Measurements from ENCODE around the gene ANO1. TPM values are rescaled to one million over a fixed set of nuclear protein-coding genes. Genes with fewer than 3 reads are reported as not detected.

Gene ANO1
- total RNA-seq, 1 experiment from 2014 or later = 41.7 TPM

GRCh38 chr11:70089631-70090030 lies 11.5 kb downstream of the ANO1 start:
- Histone ChIP-seq H3K36me3 (ENCODE audit: control insufficient read depth in 1 of 2, insufficient read depth in 2 of 2, low read length in 2 of 2) (peaks cover 0 to 8% of the 10 kb centered on the region in 2 experiments; a peak in 1 of 4 replicates), H3K79me2 (ENCODE audit: insufficient read depth, low read length) (peaks cover 10% of the 10 kb centered on the region; the same call in 1 of the 2 replicates), H3K9me3 (ENCODE audit: control insufficient read depth in 1 of 2, insufficient read depth in 1 of 2, low read depth in 1 of 2, low read length in 2 of 2) (no peaks in the 10 kb centered on the region), H3K27ac (ENCODE audit: low read depth, low read length) (no peak overlapping the region), H3K9ac (ENCODE audit: low read length) (no peak overlapping the region), H3K4me3 (replicated peaks in 1 of 2; ENCODE audit: low read depth in 1 of 2, low read length in 2 of 2) (no peak overlapping the region), H3K4me2 (ENCODE audit: low read length) (no peak overlapping the region), H3K4me1 (ENCODE audit: control insufficient read depth in 1 of 2, insufficient read depth in 2 of 2, low read length in 2 of 2) (no peaks in the 10 kb centered on the region; a peak in 1 of 4 replicates), H3K27me3 (ENCODE audit: insufficient read depth, low read length) (no peaks in the 10 kb centered on the region), H2AFZ (ENCODE audit: low read depth, low read length, poor library complexity, severe bottlenecking) (no peak overlapping the region), H4K20me1 (ENCODE audit: insufficient read depth) (no peaks in the 10 kb centered on the region), H3K9me2 (ENCODE audit: insufficient read depth) (no peaks in the 10 kb centered on the region)
- CTCF ChIA-PET = no interaction called here
- intact Hi-C loops (cut with micrococcal nuclease) = no loop called here
- ATAC-seq (no peak), DNase-seq (ENCODE audit: low read depth, low spot score) (no peak)
- TF ChIP-seq EZH2 (IDR thresholded peaks at IDR 0.05) (no peak), EZH2phosphoT487 (IDR thresholded peaks at IDR 0.05; ENCODE audit: borderline replicate concordance) (no peak), REST (IDR thresholded peaks at IDR 0.05; ENCODE audit: low read depth) (no peak), POLR2AphosphoS5 (IDR thresholded peaks at IDR 0.05; ENCODE audit: low read depth, low read length) (no peak), SP1 (IDR thresholded peaks at IDR 0.05; ENCODE audit: low read depth) (no peak), CEBPB (IDR thresholded peaks at IDR 0.05; ENCODE audit: low read depth) (no peak), POLR2A (IDR thresholded peaks at IDR 0.05; ENCODE audit: borderline replicate concordance, extremely low read depth, insufficient read depth, insufficient read length) (no peak), ZFX (IDR thresholded peaks at IDR 0.05) (no peak), YY1 (IDR thresholded peaks at IDR 0.05; ENCODE audit: extremely low read depth, insufficient replicate concordance, low read depth, low read length) (no peak), ZBTB33 (IDR thresholded peaks at IDR 0.05; ENCODE audit: extremely low read depth, insufficient replicate concordance, low read length) (no peak), CTCF (IDR thresholded peaks at IDR 0.05 in 2 of 3, conservative IDR thresholded peaks at IDR 0.05 in 1 of 3; ENCODE audit: borderline replicate concordance in 1 of 3, insufficient read depth in 1 of 3, low read depth in 2 of 3, low read length in 2 of 3) (no peak), SIN3A (IDR thresholded peaks at IDR 0.05; ENCODE audit: low read depth) (no peak), MAX (IDR thresholded peaks at IDR 0.05) (no peak), SRF (IDR thresholded peaks at IDR 0.05; ENCODE audit: low read depth) (no peak), ATF3 (IDR thresholded peaks at IDR 0.05) (no peak), TCF7L2 (IDR thresholded peaks at IDR 0.05; ENCODE audit: borderline replicate concordance, extremely low read depth, insufficient read depth, insufficient read length) (no peak), CBX3 (IDR thresholded peaks at IDR 0.05; ENCODE audit: low read depth) (no peak), ELF1 (IDR thresholded peaks at IDR 0.05; ENCODE audit: borderline replicate concordance, low read depth) (no peak)
- RAD21 ChIA-PET (ENCODE audit: low non-redundant PET in 1 of 2, low total read pairs in 2 of 2, uncharacterized antibody in 2 of 2, unreplicated experiment in 2 of 2) = no interaction called here
- no TSS peak for BruUV-seq (replicated peaks)
- POLR2A ChIA-PET = no interaction called here

Measured in HCT116 (cell line).